HG03066 (cell line): ENCODE data around the gene TFG.

Experiments
- ATAC-seq: cut with Tn5 transposase; IDR thresholded peaks from one replicate; pipeline ENCODE4 v1.9.1; 2021; ENCODE audit warnings: low read depth; ENCODE audit not compliant: unreplicated experiment

TFG gene

GRCh38 chr3:100783619-100784018 lies 74.3 kb downstream of the TFG start:
- ATAC-seq: no peak

GRCh38 chr3:100789579-100789978 lies 80.3 kb downstream of the TFG start:
- no peak for ATAC-seq

GRCh38 chr3:100796556-100796955 lies 87.3 kb downstream of the TFG start:
- ATAC-seq: no peak

- ATAC-seq: no peak
Observed at GRCh38 chr3:100798012-100798411, 88.7 kb downstream of the TFG start.
